H1 (cell line): ENCODE results near the gene POLA2. TPM values are rescaled to one million over a fixed set of nuclear protein-coding genes. Genes with fewer than 3 reads are reported as not detected.
A peak's percentile ranks its signal among the peaks of the same experiment; 100 is the strongest.

ENCODE experiments used
- CTCF ChIA-PET: fragments of 300-600 bp; sonication (Branson Sonifier 250); formaldehyde crosslinking; loops from one replicate; lab custom pipeline; 2021; ENCODE audit not compliant: partially characterized antibody; lab: Charles Lee
- POLR2A ChIA-PET: fragments of 300-600 bp; sonication (Branson Sonifier 250); formaldehyde crosslinking; loops from one replicate; lab custom pipeline; 2021; ENCODE audit warnings: inconsistent platforms; ENCODE audit not compliant: partially characterized antibody; lab: Charles Lee
- DNase-seq, 2 experiments: peaks; one replicate each; pipeline versions ENCODE4 v3.0.0 to v3.0.0-alpha.2; 2010 to 2022; ENCODE audit warnings: low spot score in 2 of 2, low read depth in 1 of 2, mixed read lengths in 1 of 2
- FAIRE-seq: peaks from 2 replicates; lab custom pipeline; 2011; peaks lifted over from hg19 to GRCh38; lab: Jason Lieb, UNC
- H2AFZ ChIP-seq: 2 replicates; pipeline ENCODE4 v1.8.1; 2012; ENCODE audit warnings: low read length, inconsistent platforms
- H2AK5ac ChIP-seq: 2 replicates; pipeline ENCODE4 v1.6.1; 2013; ENCODE audit warnings: low read depth, low read length
- H2BK120ac ChIP-seq: replicated peaks from 2 replicates; pipeline ENCODE3; 2013; ENCODE audit warnings: low read depth, low read length, inconsistent platforms
- H2BK12ac ChIP-seq: 2 replicates; pipeline ENCODE4 v1.6.1; 2013; ENCODE audit warnings: low read depth, low read length
- H2BK15ac ChIP-seq: 2 replicates; pipeline ENCODE4 v1.6.1; 2013; ENCODE audit warnings: low read length
- H2BK20ac ChIP-seq: 2 replicates; pipeline ENCODE4 v1.6.1; 2013; ENCODE audit warnings: low read length
- H2BK5ac ChIP-seq: 2 replicates; pipeline ENCODE4 v1.6.1; 2013; ENCODE audit warnings: low read depth, low read length
- H3K14ac ChIP-seq: 2 replicates; pipeline ENCODE4 v1.6.1; 2013; ENCODE audit warnings: inconsistent platforms; ENCODE audit not compliant: insufficient read length
- H3K18ac ChIP-seq: 2 replicates; pipeline ENCODE4 v1.6.1; 2013; ENCODE audit warnings: low read length; ENCODE audit errors: extremely low read depth
- H3K23ac ChIP-seq: 2 replicates; pipeline ENCODE4 v1.6.1; 2013; ENCODE audit warnings: inconsistent platforms; ENCODE audit not compliant: insufficient read length
- H3K23me2 ChIP-seq: 2 replicates; pipeline ENCODE4 v1.6.1; 2013; ENCODE audit warnings: low read depth, low read length
- H3K27ac ChIP-seq: 2 replicates; pipeline ENCODE4 v1.6.1; 2011; ENCODE audit warnings: low read depth, low read length, inconsistent platforms
- H3K27me3 ChIP-seq, 4 experiments: replicated peaks in 1 of 4; 1 replicate in 1 of 4; 2 replicates in 3 of 4; pipeline versions ENCODE4 v1.6.1 to v1.8.1; 2011 to 2013; ENCODE audit warnings: low read length in 3 of 4, mild to moderate bottlenecking in 3 of 4, inconsistent platforms in 2 of 4, mixed read lengths in 2 of 4, moderate library complexity in 1 of 4; ENCODE audit not compliant: control insufficient read depth in 3 of 4, insufficient read depth in 3 of 4; ENCODE audit errors: extremely low read depth in 1 of 4
- H3K36me3 ChIP-seq, 4 experiments: 2 replicates each; pipeline versions ENCODE4 v1.6.1 to v1.8.1; 2011 to 2013; ENCODE audit warnings: mild to moderate bottlenecking in 4 of 4, low read length in 3 of 4, moderate library complexity in 2 of 4, control low read depth in 1 of 4, inconsistent platforms in 1 of 4; ENCODE audit not compliant: insufficient read depth in 4 of 4, control insufficient read depth in 2 of 4
- H3K4ac ChIP-seq: replicated peaks from 2 replicates; pipeline ENCODE3; 2013; ENCODE audit warnings: low read length, low read depth, mixed read lengths, inconsistent platforms; ENCODE audit not compliant: insufficient read length
- H3K4me1 ChIP-seq, 4 experiments: replicated peaks in 1 of 4; 1 replicate in 1 of 4; 2 replicates in 3 of 4; pipeline versions ENCODE4 v1.6.1 to v1.8.1; 2011 to 2013; ENCODE audit warnings: low read length in 3 of 4, inconsistent platforms in 2 of 4, mixed read lengths in 1 of 4; ENCODE audit not compliant: insufficient read depth in 4 of 4, control insufficient read depth in 3 of 4
- H3K4me2 ChIP-seq, 2 experiments: 2 replicates each; pipeline versions ENCODE4 v1.6.1 to v1.8.1; 2011 to 2013; ENCODE audit warnings: low read depth in 2 of 2, low read length in 2 of 2, control low read depth in 1 of 2, inconsistent platforms in 1 of 2, mild to moderate bottlenecking in 1 of 2; ENCODE audit not compliant: insufficient read depth in 1 of 2
- H3K4me3 ChIP-seq, 4 experiments: fragments of 200-600, 300-600 bp in 1 of 4; sonication (generic), shearing (Covaris generic), sonication (Bioruptor Twin) in 1 of 4; 2 replicates each; pipeline versions ENCODE4 v1.5.1 to v1.8.1; 2011 to 2016; ENCODE audit warnings: low read length in 4 of 4, low read depth in 3 of 4, control low read depth in 2 of 4, inconsistent platforms in 2 of 4, mild to moderate bottlenecking in 2 of 4, mixed read lengths in 1 of 4, moderate library complexity in 1 of 4; ENCODE audit not compliant: insufficient read depth in 2 of 4; ENCODE audit errors: extremely low read depth in 1 of 4
- H3K56ac ChIP-seq: replicated peaks from 2 replicates; pipeline ENCODE3; 2013; ENCODE audit warnings: low read depth, mild to moderate bottlenecking, mixed read lengths, low read length, inconsistent platforms; ENCODE audit not compliant: insufficient read length
- H3K79me1 ChIP-seq: 2 replicates; pipeline ENCODE4 v1.6.1; 2013; ENCODE audit warnings: low read depth, low read length, control low read depth
- H3K79me2 ChIP-seq, 2 experiments: 2 replicates each; pipeline versions ENCODE4 v1.6.1 to v1.8.1; 2012 to 2013; ENCODE audit warnings: low read length in 2 of 2, mild to moderate bottlenecking in 2 of 2, inconsistent platforms in 1 of 2; ENCODE audit not compliant: insufficient read depth in 2 of 2, control insufficient read depth in 1 of 2
- H3K9ac ChIP-seq, 4 experiments: replicated peaks in 1 of 4; 1 replicate in 1 of 4; 2 replicates in 3 of 4; pipeline versions ENCODE4 v1.6.1 to v1.8.1; 2011 to 2013; ENCODE audit warnings: low read depth in 3 of 4, low read length in 3 of 4, control low read depth in 2 of 4, mild to moderate bottlenecking in 2 of 4, moderate library complexity in 2 of 4, inconsistent platforms in 1 of 4; ENCODE audit errors: extremely low read depth in 1 of 4
- H3K9me3 ChIP-seq, 2 experiments: 2 replicates each; pipeline versions ENCODE4 v1.6.1 to v1.8.1; 2012 to 2013; ENCODE audit warnings: mild to moderate bottlenecking in 2 of 2, moderate library complexity in 2 of 2, control low read depth in 1 of 2, inconsistent platforms in 1 of 2, low read depth in 1 of 2, low read length in 1 of 2, mixed read lengths in 1 of 2; ENCODE audit not compliant: insufficient read depth in 2 of 2
- H4K20me1 ChIP-seq, 2 experiments: replicated peaks in 1 of 2; 2 replicates each; pipeline versions ENCODE3 to v1.8.1; 2011 to 2013; ENCODE audit warnings: inconsistent platforms in 2 of 2, low read length in 2 of 2, mild to moderate bottlenecking in 1 of 2; ENCODE audit not compliant: insufficient read depth in 2 of 2, control insufficient read depth in 1 of 2
- H4K5ac ChIP-seq: 2 replicates; pipeline ENCODE4 v1.6.1; 2013; ENCODE audit warnings: low read length, low read depth, mixed read lengths, inconsistent platforms; ENCODE audit not compliant: insufficient read length
- H4K8ac ChIP-seq: 2 replicates; pipeline ENCODE4 v1.8.0; 2013; ENCODE audit warnings: mild to moderate bottlenecking, moderate library complexity, low read length, inconsistent platforms; ENCODE audit not compliant: insufficient read depth; ENCODE audit errors: extremely low read depth
- H4K91ac ChIP-seq: replicated peaks from 2 replicates; pipeline ENCODE3; 2013; ENCODE audit warnings: low read length, mixed read lengths, inconsistent platforms; ENCODE audit not compliant: insufficient read length
- WGBS, 2 experiments: shearing (Covaris generic) in 1 of 2; methylation state at CpG; one replicate each; pipeline versions ENCODE4 v1.1.6 to v1.1.7; 2013 to 2015; ENCODE audit warnings: low lambda C conversion rate in 2 of 2, mixed read lengths in 2 of 2, inconsistent platforms in 1 of 2, low coverage in 1 of 2, missing lambda C conversion rate in 1 of 2; ENCODE audit not compliant: insufficient replicate concordance in 2 of 2, insufficient coverage in 1 of 2, insufficient read length in 1 of 2; ENCODE audit errors: extremely low coverage in 1 of 2, missing lambda C conversion rate in 1 of 2; 5-methylcytosine and 5-hydroxymethylcytosine counted together
- polyA plus RNA-seq, 7 experiments: library from polyadenylated mRNA; depleted of rRNA in 3 of 7; stranded (reverse) in 5 of 7; unstranded in 2 of 7; fragments of >200 nt in 5 of 7; fragments of 200-250 nt in 2 of 7; gene quantifications; 1 replicate in 5 of 7; 2 replicates in 1 of 7; 4 replicates in 1 of 7; pipeline versions ENCODE4 v1.2.1 to v1.2.3, GENCODE V29; 2011 to 2013; ENCODE audit warnings: missing spikeins in 2 of 7, mixed read lengths in 2 of 7
- total RNA-seq: library from RNA; stranded (reverse); fragmentation: NEBNext Ultra II Directional; extraction: Animal tissue kit (Norgen Biotek cat#: 25700); gene quantifications from 2 replicates; pipeline ENCODE4 v1.2.1, GENCODE V29; 2021
- TF ChIP-seq, protein P1 (sequence below), 3 experiments: IDR thresholded peaks; 1 replicate in 2 of 3; 2 replicates in 1 of 3; pipeline versions ENCODE4 v1.5.1 to v1.6.1; 2011; ENCODE audit warnings: low read length in 3 of 3, mild to moderate bottlenecking in 3 of 3, inconsistent platforms in 2 of 3, low read depth in 1 of 3, moderate library complexity in 1 of 3; ENCODE audit not compliant: insufficient read depth in 1 of 3; ENCODE audit errors: control extremely low read depth in 1 of 3
- TF ChIP-seq, protein P2 (sequence below): IDR thresholded peaks from 2 replicates; pipeline ENCODE4 v1.6.1; 2012; ENCODE audit warnings: low read length, inconsistent platforms

POLA2 gene
- total and polyA plus RNA-seq, 2 of the 8 experiments (the other 6 are each of a cell fraction or from before 2014, with no cell fraction given): 31.2 to 55.9 TPM

DNA sequence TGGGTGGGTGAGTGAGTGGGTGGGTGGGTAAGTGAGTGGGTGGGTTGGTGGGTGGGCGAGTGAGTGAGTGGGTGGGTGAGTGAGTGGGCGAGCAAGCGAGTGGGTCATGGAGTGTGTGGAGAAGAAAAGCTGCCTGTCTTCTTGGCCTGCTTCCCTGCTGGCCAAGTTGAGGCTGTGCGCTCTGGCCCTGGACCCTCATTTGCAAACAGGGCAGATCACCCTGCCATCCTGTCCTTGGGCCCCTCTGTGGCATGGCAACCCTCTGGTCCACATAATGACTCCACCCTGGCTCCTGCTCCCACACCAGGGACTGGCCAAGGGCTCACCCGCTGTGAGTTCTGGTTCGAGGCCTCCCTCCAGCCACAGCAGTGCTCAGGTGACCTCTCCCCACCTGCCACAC, 44.9 kb upstream of the POLA2 start:
- H3K23me2 ChIP-seq: peaks cover 11% of the 10 kb centered on the region; the same call in 1 of the 2 replicates
- no peak for DNase-seq
- H3K23ac ChIP-seq: no peak overlapping the region

More for the DNA sequence above, 44.9 kb upstream of the POLA2 start:
- Histone ChIP-seq H4K8ac (no peak overlapping the region; the same call in 1 of the 2 replicates), H2BK120ac (no peak overlapping the region), H3K4ac (no peak overlapping the region), H3K14ac (no peak overlapping the region), H3K79me2 (peaks cover 0 to 15% of the 10 kb centered on the region in 2 experiments; a peak in 1 of 4 replicates), H3K4me2 (0 out of 4 replicates have a peak overlapping the region, but pooled peaks of 1 of the 2 experiments have one; percentile 14), H2BK15ac (peak overlapping the region; percentile 95; the same call in 1 of the 2 replicates), H2AFZ (no peak overlapping the region), H2BK20ac (no peak overlapping the region), H2BK12ac (peak overlapping the region; percentile 39; the same call in 1 of the 2 replicates), H4K20me1 (peaks cover 0 to 3% of the 10 kb centered on the region in 2 experiments), H3K27ac (no peak overlapping the region), H3K9ac (no peak overlapping the region), H3K18ac (peak overlapping the region; percentile 32), H2AK5ac (peak overlapping the region; percentile 82; the same call in 1 of the 2 replicates), H3K4me1 (peaks cover 5 to 29% (median 23%) of the 10 kb centered on the region in 4 experiments), H3K56ac (no peak overlapping the region), H3K4me3 (no peak overlapping the region), H3K36me3 (peaks cover 0 to under 1% (median 0%) of the 10 kb centered on the region in 4 experiments; a peak in 1 of 8 replicates), H3K9me3 (no peaks in the 10 kb centered on the region), H4K91ac (no peak overlapping the region), H4K5ac (no peak overlapping the region), H3K27me3 (no peaks in the 10 kb centered on the region), H3K79me1 (peaks cover 4% of the 10 kb centered on the region), H2BK5ac (0 out of 2 replicates have a peak overlapping the region, but pooled peaks have one; percentile 35)
- WGBS, 2 experiments: 91% methylated on average over 3 of the region's 6 CpGs; no CpG with 5 or more reads in 1 of the 2 experiments
- FAIRE-seq: no peak
- ChIA-PET CTCF (interaction anchor here (0.5 to 15.4 kb wide), 4 partner anchors 9 to 34 kb away, joined by 3 to 258 read pairs (median 102); no protein-coding TSS in a partner anchor), POLR2A (interaction anchor here (0.6 to 18.1 kb wide), 6 partner anchors 8 to 45 kb away, joined by 3 to 324 read pairs (median 4); partner anchors contain the start of gene POLA2)
- TF ChIP-seq, protein P1, sequence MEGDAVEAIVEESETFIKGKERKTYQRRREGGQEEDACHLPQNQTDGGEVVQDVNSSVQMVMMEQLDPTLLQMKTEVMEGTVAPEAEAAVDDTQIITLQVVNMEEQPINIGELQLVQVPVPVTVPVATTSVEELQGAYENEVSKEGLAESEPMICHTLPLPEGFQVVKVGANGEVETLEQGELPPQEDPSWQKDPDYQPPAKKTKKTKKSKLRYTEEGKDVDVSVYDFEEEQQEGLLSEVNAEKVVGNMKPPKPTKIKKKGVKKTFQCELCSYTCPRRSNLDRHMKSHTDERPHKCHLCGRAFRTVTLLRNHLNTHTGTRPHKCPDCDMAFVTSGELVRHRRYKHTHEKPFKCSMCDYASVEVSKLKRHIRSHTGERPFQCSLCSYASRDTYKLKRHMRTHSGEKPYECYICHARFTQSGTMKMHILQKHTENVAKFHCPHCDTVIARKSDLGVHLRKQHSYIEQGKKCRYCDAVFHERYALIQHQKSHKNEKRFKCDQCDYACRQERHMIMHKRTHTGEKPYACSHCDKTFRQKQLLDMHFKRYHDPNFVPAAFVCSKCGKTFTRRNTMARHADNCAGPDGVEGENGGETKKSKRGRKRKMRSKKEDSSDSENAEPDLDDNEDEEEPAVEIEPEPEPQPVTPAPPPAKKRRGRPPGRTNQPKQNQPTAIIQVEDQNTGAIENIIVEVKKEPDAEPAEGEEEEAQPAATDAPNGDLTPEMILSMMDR (IDR thresholded peaks at IDR 0.05; ENCODE audit: control extremely low read depth in 1 of 3, insufficient read depth in 1 of 3, low read depth in 1 of 3, low read length in 3 of 3): peak in 2 of 3 experiments; percentile 38 to 41; a peak in 2 of 4 replicates
- TF ChIP-seq, protein P2, sequence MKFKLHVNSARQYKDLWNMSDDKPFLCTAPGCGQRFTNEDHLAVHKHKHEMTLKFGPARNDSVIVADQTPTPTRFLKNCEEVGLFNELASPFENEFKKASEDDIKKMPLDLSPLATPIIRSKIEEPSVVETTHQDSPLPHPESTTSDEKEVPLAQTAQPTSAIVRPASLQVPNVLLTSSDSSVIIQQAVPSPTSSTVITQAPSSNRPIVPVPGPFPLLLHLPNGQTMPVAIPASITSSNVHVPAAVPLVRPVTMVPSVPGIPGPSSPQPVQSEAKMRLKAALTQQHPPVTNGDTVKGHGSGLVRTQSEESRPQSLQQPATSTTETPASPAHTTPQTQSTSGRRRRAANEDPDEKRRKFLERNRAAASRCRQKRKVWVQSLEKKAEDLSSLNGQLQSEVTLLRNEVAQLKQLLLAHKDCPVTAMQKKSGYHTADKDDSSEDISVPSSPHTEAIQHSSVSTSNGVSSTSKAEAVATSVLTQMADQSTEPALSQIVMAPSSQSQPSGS: no peak
